Measurements from ENCODE around the gene TNFAIP1. TPM values are rescaled to one million over a fixed set of nuclear protein-coding genes. Genes with fewer than 3 reads are reported as not detected.

Gene TNFAIP1
- total RNA-seq, 1 experiment from 2014 or later: 21.3 TPM

Other genes starting within 250 kb of the TNFAIP1 start
- gene TMEM97, start 16.6 kb upstream of the TNFAIP1 start, total RNA-seq (2014; rRNA removed; shearing (Covaris generic)): 86.4 and 90.4 TPM in 2 replicates
- 13.7 and 19.0 TPM in 2 replicates for gene IFT20, start 289 bp upstream of the TNFAIP1 start, total RNA-seq (2014; rRNA removed; shearing (Covaris generic))
- 115 and 130 TPM in 2 replicates for gene POLDIP2, start 21.8 kb downstream of the TNFAIP1 start, total RNA-seq (2014; rRNA removed; shearing (Covaris generic))
- gene SEBOX, start 29.4 kb downstream of the TNFAIP1 start, total RNA-seq (2014; rRNA removed; shearing (Covaris generic)): not detected in 2 replicates
- 0.04 and 0.14 TPM in 2 replicates for gene VTN, start 34.5 kb downstream of the TNFAIP1 start, total RNA-seq (2014; rRNA removed; shearing (Covaris generic))
- gene SARM1, start 35.9 kb downstream of the TNFAIP1 start, total RNA-seq (2014; rRNA removed; shearing (Covaris generic)): 0.62 and 1.7 TPM in 2 replicates
- 5.7 and 6.7 TPM in 2 replicates for gene SLC46A1, start 70.5 kb downstream of the TNFAIP1 start, total RNA-seq (2014; rRNA removed; shearing (Covaris generic))
- gene SLC13A2, start 137.9 kb downstream of the TNFAIP1 start, total RNA-seq (2014; rRNA removed; shearing (Covaris generic)): not detected in 2 replicates
- not detected in 2 replicates for gene FOXN1, start 170.6 kb downstream of the TNFAIP1 start, total RNA-seq (2014; rRNA removed; shearing (Covaris generic))
- gene UNC119, start 216.9 kb downstream of the TNFAIP1 start, total RNA-seq (2014; rRNA removed; shearing (Covaris generic)): 87.6 and 96.3 TPM in 2 replicates
- 41.8 and 48.4 TPM in 2 replicates for gene PIGS, start 235.8 kb downstream of the TNFAIP1 start, total RNA-seq (2014; rRNA removed; shearing (Covaris generic))
- gene ALDOC, start 241.1 kb downstream of the TNFAIP1 start, total RNA-seq (2014; rRNA removed; shearing (Covaris generic)): 69.9 and 117 TPM in 2 replicates